Right lobe of liver (tissue), 6 donors: ENCODE results near the gene STX2. TPM values are rescaled to one million over a fixed set of nuclear protein-coding genes. Genes with fewer than 3 reads are reported as not detected.

Experiments used
- ATAC-seq, 4 donors: fragments of 200-7000 bp; cut with Tn5 transposase; one replicate each; pipeline ENCODE4 v1.9.1; 2020; ENCODE audit warnings: mild to moderate bottlenecking in 4 of 4, moderate library complexity in 4 of 4
- DNase-seq, 3 donors: peaks; one replicate each; pipeline ENCODE4 v3.0.0-alpha.2; 2020
- H3K27ac ChIP-seq, 3 donors: fragments of 200-600 bp; one replicate each; pipeline ENCODE4 v1.8.0; 2022
- H3K27me3 ChIP-seq, 2 donors: fragments of 200-600 bp; one replicate each; pipeline ENCODE4 v1.8.0; 2022
- H3K36me3 ChIP-seq, 4 donors: fragments of 200-600 bp; sonication (generic) in 1 of 4; one replicate each; pipeline versions ENCODE4 v1.5.1 to v1.8.0; 2017 to 2022; ENCODE audit warnings: control low read depth in 1 of 4
- H3K4me1 ChIP-seq, 4 donors: fragments of 200-600 bp; sonication (generic) in 1 of 4; one replicate each; pipeline versions ENCODE4 v1.5.1 to v1.8.0; 2017 to 2022; ENCODE audit warnings: control low read depth in 1 of 4
- H3K4me3 ChIP-seq, 3 donors: fragments of 200-600 bp; one replicate each; pipeline ENCODE4 v1.8.0; 2022
- H3K9me3 ChIP-seq, 4 donors: fragments of 200-600 bp; sonication (generic) in 1 of 4; one replicate each; pipeline versions ENCODE4 v1.5.1 to v1.8.0; 2017 to 2022; ENCODE audit warnings: control low read depth in 1 of 4
- CTCF ChIP-seq, 4 donors: fragments of 200-600 bp in 3 of 4; fragments of 450-650 bp in 1 of 4; IDR thresholded peaks; one replicate each; pipeline versions ENCODE4 v1.5.1 to v1.8.0; 2016 to 2022; ENCODE audit warnings: antibody characterized with exemption in 4 of 4, mild to moderate bottlenecking in 2 of 4
- POLR2A ChIP-seq: fragments of 450-650 bp; IDR thresholded peaks from one replicate; pipeline ENCODE4 v1.6.1; 2017; ENCODE audit warnings: antibody characterized with exemption, mild to moderate bottlenecking
- WGBS: methylation state at CpG from one replicate; pipeline ENCODE4 v1.1.6; 2018; ENCODE audit warnings: low coverage, low lambda C conversion rate; ENCODE audit not compliant: insufficient coverage; ENCODE audit errors: missing lambda C conversion rate; 5-methylcytosine and 5-hydroxymethylcytosine counted together
- intact Hi-C, 2 donors: fragments of 100-400 bp; cut with DNase I; formaldehyde crosslinking; loops; one replicate each; pipeline versions ENCODE4 v1.11.2 to v1.14.1; 2022
- total RNA-seq, 6 experiments: library from RNA; depleted of rRNA in 2 of 6; stranded (reverse); fragments of >200 nt in 2 of 6; fragmentation: NEBNext Ultra II Directional in 3 of 6; extraction: Animal tissue kit (Norgen Biotek cat#: 25700) in 3 of 6; gene quantifications; one replicate each; pipeline versions ENCODE4 v1.1.0 to v1.2.4, GENCODE V29; 2016 to 2023
- donor health status: DM: no; HTN: yes; CAD: no.
- donor health status: DM: no; HTN: no; CAD: no.
- donor health status: DM: no; HTN: no; CAD: no.
- donor health status: DM: no; HTN: yes; CAD: no.
- donor health status: DM: no; HTN: yes; CAD: no.

STX2 gene
- total RNA-seq, 6 experiments from 2014 or later = 5.3 to 11.8 (median 7.2) TPM

DNA sequence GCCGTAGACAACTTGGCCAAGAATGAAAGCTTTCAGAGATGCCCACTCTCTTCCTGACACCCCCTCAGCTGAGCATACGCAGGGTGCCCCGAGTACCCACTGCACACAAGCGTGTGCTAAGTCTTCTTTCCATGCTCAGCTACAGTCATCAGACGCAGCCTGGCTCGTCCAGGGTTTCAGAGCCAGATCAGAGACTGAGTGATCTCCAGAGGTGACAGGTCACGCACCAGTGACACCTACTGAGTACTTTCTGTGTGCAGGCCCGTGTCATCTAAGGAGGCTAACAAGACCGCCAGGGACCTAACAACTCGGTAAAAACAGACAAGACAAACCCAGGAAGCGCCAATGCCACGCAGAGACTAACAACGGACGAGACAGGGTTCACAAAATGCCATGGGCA, 25.1 kb downstream of the STX2 start:
- TF ChIP-seq CTCF (IDR thresholded peaks at IDR 0.05) (no peak), POLR2A (no peak)
- Histone ChIP-seq H3K27ac (no peak overlapping the region), H3K9me3 (no peaks in the 10 kb centered on the region), H3K27me3 (no peaks in the 10 kb centered on the region), H3K4me1 (peaks cover 0 to under 1% (median 0%) of the 10 kb centered on the region in 4 donors), H3K4me3 (no peak overlapping the region), H3K36me3 (peaks cover 0 to 2% (median 0%) of the 10 kb centered on the region in 4 donors)
- DNase-seq (no peak), ATAC-seq (no peak)
- intact Hi-C loops = no loop called here
- WGBS = 94% methylated on average over 9 of the region's 14 CpGs

DNA sequence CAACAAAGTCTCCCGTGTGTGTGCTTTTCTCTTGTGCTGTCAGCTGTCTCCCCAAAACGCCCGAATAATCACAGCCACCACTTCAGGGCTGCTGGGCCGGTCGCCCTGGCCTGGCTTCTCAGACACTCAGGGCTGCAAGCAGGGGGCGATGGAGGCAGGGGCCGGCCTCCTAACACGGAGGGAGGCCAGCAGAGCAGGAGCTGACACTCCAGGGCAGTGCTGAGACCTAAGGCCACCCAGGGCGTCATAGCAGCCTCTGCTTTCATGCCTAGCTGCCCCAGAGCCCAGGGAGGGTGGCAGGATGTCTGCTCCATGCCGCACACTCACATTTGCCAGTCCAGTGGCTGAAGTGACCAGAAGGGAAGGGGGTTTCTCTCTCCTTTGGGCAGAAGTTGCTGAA, 25.6 kb downstream of the STX2 start:
- no peaks in the 10 kb centered on the region for H3K4me1 ChIP-seq
- intact Hi-C loops = no loop called here
- 92% methylated on average over 2 of the region's 10 CpGs for WGBS

DNA sequence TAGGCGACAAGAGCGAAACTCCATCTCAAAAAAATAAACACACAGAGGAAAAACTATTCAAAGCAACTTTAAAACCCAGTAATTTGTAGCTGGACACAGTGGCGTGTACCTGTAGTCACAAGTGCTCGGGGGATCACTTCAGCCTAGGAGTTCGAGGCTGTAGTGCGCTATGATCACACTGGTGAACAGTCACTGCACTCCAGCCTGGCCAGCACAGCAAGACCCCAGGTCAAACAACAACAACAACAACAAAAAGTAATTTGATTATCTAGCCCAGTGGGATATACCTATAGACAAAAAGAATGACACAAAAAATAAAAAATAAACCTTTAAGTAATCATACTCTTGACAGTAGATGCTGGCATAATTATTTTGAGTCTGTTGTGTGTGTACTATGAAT, 29.3 kb downstream of the STX2 start:
- Histone ChIP-seq H3K27me3 (no peaks in the 10 kb centered on the region), H3K9me3 (no peaks in the 10 kb centered on the region), H3K4me3 (no peak overlapping the region), H3K4me1 (no peaks in the 10 kb centered on the region), H3K36me3 (peaks cover 0 to 5% (median 3%) of the 10 kb centered on the region in 4 donors), H3K27ac (no peak overlapping the region)
- intact Hi-C loops = no loop called here
- 96% methylated on average over 6 of the region's 6 CpGs for WGBS
- ATAC-seq = no peak
- TF ChIP-seq POLR2A = no peak
- TF ChIP-seq CTCF (IDR thresholded peaks at IDR 0.05) = no peak
- no peak for DNase-seq

More for the DNA sequence above, 25.6 kb downstream of the STX2 start:
- TF ChIP-seq CTCF (IDR thresholded peaks at IDR 0.05) (no peak), POLR2A (no peak)
- Histone ChIP-seq H3K27me3 (no peaks in the 10 kb centered on the region), H3K27ac (no peak overlapping the region), H3K9me3 (no peaks in the 10 kb centered on the region), H3K36me3 (peaks cover 0 to 2% (median under 1%) of the 10 kb centered on the region in 4 donors), H3K4me3 (no peak overlapping the region)
- ATAC-seq (peak in 1 of 4 donors; percentile 34), DNase-seq (no peak)

GRCh38 chr12:130807309-130807708, 31.7 kb downstream of the STX2 start:
- intact Hi-C loops = no loop called here
- Histone ChIP-seq H3K27ac (no peak overlapping the region), H3K9me3 (no peaks in the 10 kb centered on the region), H3K4me1 (no peaks in the 10 kb centered on the region), H3K27me3 (no peaks in the 10 kb centered on the region), H3K4me3 (no peak overlapping the region), H3K36me3 (peaks cover 0 to 9% (median 3%) of the 10 kb centered on the region in 4 donors)
- ATAC-seq (no peak), DNase-seq (no peak)
- 80% methylated on average over 5 of the region's 18 CpGs for WGBS
- TF ChIP-seq CTCF (IDR thresholded peaks at IDR 0.05) (no peak), POLR2A (no peak)

DNA sequence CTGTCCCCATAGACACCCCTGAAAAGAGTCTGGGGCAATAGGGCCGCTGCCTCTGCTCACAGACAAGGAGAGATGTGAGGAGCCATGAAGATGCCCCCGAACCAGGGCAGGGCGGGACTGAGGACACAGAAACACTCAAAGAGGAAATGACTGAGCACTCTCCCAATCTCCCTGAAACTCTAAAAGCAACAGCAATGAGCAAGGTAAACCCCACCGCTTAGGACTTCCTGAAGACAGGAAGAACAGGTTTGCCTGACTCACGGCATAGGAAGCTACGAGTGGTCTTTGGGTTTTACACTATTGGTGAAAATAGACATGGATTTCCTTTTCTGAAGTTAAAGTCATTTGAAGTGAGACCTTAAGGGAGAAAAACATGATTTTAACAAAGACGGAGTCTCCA, 32.5 kb downstream of the STX2 start:
- no peaks in the 10 kb centered on the region for H3K4me1 ChIP-seq
- DNase-seq = no peak
- H3K27ac ChIP-seq = no peak overlapping the region
- no peaks in the 10 kb centered on the region for H3K9me3 ChIP-seq
- TF ChIP-seq POLR2A (no peak), CTCF (IDR thresholded peaks at IDR 0.05) (no peak)
- intact Hi-C loops = no loop called here
- H3K36me3 ChIP-seq = peaks cover 0 to 9% (median 2%) of the 10 kb centered on the region in 4 donors
- H3K27me3 ChIP-seq = no peaks in the 10 kb centered on the region
- no peak for ATAC-seq
- WGBS = 93% methylated on average over 6 of the region's 7 CpGs
- no peak overlapping the region for H3K4me3 ChIP-seq
